ENCODE measurements around the gene MCC.
A peak's percentile ranks its signal among the peaks of the same experiment; 100 is the strongest.

MCC gene

GRCh38 chr5:113487781-113488644 is at the start of gene MCC:
Gene MCC (minus strand): TSS chr5:113488453.
- TF ChIP-seq ZFX (IDR thresholded peaks at IDR 0.05; ENCODE audit: borderline replicate concordance) (no peak), CTCF (IDR thresholded peaks at IDR 0.05) (no peak)
- peak within 1 kb of the TSS; percentile 30 for H3K27ac ChIP-seq

DNA sequence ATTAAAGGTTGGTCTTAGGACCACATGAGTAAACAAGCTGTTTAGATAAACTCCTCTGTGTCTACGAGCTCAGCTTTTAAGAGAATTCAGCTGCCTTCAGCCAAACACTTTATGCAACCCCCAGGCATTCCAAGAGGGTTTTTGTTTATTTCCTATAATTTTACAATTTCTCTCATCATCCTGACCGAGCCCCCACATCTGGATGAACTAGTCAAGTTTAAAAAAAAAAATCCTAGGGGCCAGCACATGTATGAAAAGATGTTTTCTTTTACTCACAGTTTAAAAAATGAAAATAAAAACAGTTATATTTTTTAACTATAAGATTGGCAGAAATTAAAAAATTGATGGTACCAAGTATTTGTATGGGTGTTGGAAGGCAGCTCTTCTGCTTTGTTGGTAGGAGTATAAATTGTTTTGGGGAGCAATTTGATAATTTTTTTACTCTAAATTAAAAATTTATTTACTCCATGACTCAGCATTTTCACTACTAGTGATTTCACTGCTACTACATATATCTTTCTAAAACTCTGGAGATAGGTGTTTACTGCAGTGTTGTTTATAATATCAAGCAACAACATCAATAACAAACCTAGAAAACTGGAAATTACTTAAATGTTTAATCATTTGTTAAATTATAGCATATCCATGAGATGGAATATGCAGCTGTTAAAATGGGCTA is 43.4 kb upstream of the MCC start:
- H3K27ac ChIP-seq = no peak overlapping the region
- TF ChIP-seq ZFX (IDR thresholded peaks at IDR 0.05; ENCODE audit: borderline replicate concordance) = no peak
- TF ChIP-seq CTCF (IDR thresholded peaks at IDR 0.05) = no peak

DNA sequence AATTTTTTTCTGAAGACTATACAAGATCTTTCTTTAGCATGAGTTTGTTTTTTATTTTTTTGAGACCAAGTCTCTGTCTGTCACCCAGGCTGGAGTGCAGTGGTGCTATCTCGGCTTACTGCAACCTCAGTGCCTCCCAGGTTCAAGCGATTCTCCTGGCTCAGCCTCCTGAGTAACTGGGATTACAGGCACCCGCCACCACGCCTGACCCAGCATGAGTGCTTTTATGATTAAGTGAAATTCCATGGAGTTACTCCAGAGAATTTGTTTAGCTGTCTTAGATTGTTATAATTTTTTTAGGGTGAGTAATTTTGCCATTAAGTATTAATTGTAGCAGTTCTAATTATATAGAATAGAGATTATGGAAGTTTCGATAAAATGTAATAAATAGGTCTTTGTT is 39.5 kb upstream of the MCC start:
- TF ChIP-seq CTCF (IDR thresholded peaks at IDR 0.05) = no peak
- no peak for TF ChIP-seq ZFX (IDR thresholded peaks at IDR 0.05; ENCODE audit: borderline replicate concordance)
- no peak overlapping the region for H3K27ac ChIP-seq

GRCh38 chr5:113526421-113526820 is 38.2 kb upstream of the MCC start:
- H3K27ac ChIP-seq = no peak overlapping the region
- no peak for TF ChIP-seq CTCF (IDR thresholded peaks at IDR 0.05)
- TF ChIP-seq ZFX (IDR thresholded peaks at IDR 0.05; ENCODE audit: borderline replicate concordance) = no peak

DNA sequence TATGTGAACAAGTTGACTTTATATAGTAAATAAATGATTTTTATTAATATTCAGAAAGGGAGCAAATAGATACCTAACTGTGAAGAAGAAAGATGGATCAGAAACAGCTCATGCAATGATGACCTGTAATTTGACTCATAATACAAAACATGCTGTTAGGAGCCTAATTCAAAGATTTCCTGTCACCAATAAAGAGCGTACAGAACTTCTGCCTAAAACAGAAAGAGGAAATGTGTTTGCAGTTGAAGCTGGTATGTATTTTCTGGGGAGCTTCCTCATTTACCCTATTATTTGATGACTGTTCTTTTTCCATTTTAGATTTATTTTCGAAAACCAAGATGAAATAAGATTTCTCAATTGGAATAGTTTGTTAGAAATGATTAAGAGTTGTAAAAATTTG is 36.7 kb upstream of the MCC start:
- TF ChIP-seq CTCF (IDR thresholded peaks at IDR 0.05) = no peak
- TF ChIP-seq ZFX (IDR thresholded peaks at IDR 0.05; ENCODE audit: borderline replicate concordance) = no peak
- no peak overlapping the region for H3K27ac ChIP-seq

- H3K27ac ChIP-seq = no peak overlapping the region
- TF ChIP-seq ZFX (IDR thresholded peaks at IDR 0.05; ENCODE audit: borderline replicate concordance) = no peak
- TF ChIP-seq CTCF (IDR thresholded peaks at IDR 0.05) = no peak
Measured at GRCh38 chr5:113523168-113523567, 34.9 kb upstream of the MCC start.

DNA sequence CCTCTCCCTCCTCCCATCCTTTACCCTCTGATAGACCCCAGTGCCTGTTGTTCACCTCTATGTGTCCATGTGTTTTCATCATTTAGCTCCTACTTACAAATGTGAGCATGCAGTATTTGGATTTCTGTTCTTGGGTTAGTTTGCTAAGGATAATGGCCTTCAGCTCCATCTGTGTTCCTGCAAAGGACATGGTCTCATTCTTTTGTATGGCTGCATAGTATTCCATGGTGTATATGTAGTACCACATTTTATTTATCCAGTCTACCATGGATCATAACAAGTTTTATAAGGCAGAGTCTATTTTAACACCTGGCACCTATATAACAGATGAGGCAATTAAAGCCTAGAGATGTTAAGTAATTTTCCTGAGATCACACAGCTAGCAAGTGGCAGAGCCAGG is 32.6 kb upstream of the MCC start:
- no peak overlapping the region for H3K27ac ChIP-seq
- no peak for TF ChIP-seq ZFX (IDR thresholded peaks at IDR 0.05; ENCODE audit: borderline replicate concordance)
